Stimulated activated CD8-positive, alpha-beta memory T cell treated with anti-CD3 and anti-CD28 coated beads, Interleukin-7, amount 100 ng/mL, for 4 hours (primary cell): ENCODE measurements around the gene PTPRD.
"Not testable (repeated sequence)": the region's sequence is repeated elsewhere in the genome, so short reads cannot be mapped to it uniquely, and the experiment has no call there.

Experiments used
- DNase-seq, 2 donors: peaks; one replicate each; pipeline ENCODE4 v3.0.0-alpha.2; 2020; ENCODE audit warnings: low read depth in 2 of 2

PTPRD gene

GRCh38 chr9:9170439-9171134, 1442.2 kb downstream of the PTPRD start:
- no peak for DNase-seq

DNA sequence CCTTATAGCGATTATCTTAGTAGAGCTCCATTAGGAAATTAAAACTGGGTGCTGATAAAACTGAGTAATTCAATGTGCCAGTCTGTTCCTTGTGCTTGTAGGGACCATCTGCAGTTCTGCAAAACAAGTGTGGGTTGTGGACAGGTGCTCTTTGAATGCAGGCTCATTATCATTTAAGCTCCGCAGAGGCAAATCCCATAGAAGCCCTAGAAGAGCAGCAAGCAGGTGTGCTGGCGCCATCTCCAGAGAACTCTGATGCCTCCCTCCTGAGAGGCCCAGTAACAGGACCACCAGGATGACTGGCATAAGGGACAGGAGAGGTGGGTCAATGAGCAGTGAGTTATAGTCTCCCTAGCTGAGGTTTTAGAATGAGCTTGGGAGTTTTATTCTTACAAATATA, 1470.8 kb downstream of the PTPRD start:
- no peak for DNase-seq

DNA sequence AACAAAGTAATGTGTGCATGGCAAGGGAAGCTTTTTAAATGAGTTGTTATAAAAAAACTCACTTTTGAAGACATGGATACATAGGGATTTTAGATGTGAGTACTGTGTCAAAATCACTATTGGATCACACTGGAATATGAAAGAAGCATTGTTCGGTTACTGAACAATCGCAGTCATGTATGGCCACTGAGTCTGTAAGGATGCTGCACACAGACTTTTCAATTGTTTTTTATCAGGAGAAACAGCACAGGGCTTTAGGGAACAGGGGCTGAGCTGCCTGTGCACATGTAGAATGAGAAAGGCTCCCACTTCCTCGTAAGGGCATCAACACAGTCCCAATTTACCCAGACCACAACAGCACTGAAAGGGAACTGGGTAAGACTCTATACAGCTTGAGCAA, 1479.3 kb downstream of the PTPRD start:
- no peak for DNase-seq

- no peak for DNase-seq
Measured at GRCh38 chr9:9124616-9125015, 1488.2 kb downstream of the PTPRD start.

GRCh38 chr9:9122230-9122875, 1490.4 kb downstream of the PTPRD start:
- no peak for DNase-seq

GRCh38 chr9:9117866-9118265, 1494.9 kb downstream of the PTPRD start:
- no peak for DNase-seq

- no peak for DNase-seq
Measured at GRCh38 chr9:9112001-9112720, 1500.6 kb downstream of the PTPRD start.

DNA sequence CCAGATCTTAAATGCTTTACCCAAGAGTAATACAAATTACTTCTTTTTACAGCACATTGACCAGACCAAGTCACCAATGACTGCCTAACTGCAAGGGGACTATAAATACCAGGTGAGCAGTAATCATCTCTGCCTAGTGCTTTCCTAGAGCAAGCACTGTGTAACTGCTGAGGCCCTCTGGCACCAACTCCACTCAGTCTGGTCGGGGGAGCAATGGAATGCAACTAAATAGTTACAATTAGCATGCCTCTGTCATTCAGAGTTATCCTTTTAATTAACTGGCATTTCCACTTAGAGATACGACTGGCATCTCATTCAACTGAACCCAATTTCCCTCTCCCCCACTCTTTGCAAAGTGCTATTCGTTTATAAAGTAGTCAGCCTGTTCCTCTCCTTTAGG, 1504.2 kb downstream of the PTPRD start:
- no peak for DNase-seq

DNA sequence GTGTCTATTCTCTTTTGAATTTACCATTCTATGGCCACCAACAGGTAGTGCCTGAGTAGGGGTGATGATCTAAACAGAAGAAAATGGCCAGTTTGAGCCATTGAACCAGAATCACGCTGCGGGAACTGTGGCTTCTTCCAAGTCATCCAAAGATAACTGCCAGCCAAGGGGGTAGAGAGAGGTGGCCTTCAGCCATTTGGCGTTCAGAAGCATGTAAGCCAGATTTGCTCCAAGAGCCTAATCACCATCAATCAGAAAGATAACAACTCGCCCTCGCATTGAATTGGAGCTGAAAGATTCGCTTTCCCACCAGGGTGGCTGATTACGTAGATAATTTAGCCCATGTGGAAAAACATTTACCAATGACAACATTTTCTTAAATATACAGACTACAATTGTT, 1510.5 kb downstream of the PTPRD start:
- DNase-seq: no peak

GRCh38 chr9:9100070-9100469, 1512.7 kb downstream of the PTPRD start:
- DNase-seq: no peak

- DNase-seq: no peak
Measured at GRCh38 chr9:9099646-9100045, 1513.2 kb downstream of the PTPRD start.

GRCh38 chr9:9097254-9097653, 1515.5 kb downstream of the PTPRD start:
- DNase-seq: not testable (repeated sequence)

DNA sequence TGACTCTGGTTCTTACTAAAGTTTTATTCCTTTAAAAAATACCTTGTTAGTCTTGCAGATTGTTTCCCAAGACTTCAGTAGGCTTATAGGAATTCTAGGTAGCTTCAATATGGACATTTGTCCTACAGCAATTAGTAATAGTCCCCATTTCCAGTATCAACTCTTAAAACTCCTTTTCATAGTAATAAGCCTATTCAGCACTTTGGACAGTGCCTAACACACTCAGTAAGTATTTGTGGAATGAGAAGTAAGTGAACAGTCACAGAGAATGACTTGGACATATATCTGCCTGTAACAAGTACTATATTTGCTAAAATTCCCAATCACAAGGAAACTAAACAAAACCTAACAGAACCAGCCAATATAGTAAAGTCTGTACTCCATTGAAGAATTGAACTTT, 1521.4 kb downstream of the PTPRD start:
- no peak for DNase-seq

- no peak for DNase-seq
Measured at GRCh38 chr9:9079473-9079872, 1533.3 kb downstream of the PTPRD start.

- DNase-seq: no peak
Measured at GRCh38 chr9:9078301-9078700, 1534.5 kb downstream of the PTPRD start.

DNA sequence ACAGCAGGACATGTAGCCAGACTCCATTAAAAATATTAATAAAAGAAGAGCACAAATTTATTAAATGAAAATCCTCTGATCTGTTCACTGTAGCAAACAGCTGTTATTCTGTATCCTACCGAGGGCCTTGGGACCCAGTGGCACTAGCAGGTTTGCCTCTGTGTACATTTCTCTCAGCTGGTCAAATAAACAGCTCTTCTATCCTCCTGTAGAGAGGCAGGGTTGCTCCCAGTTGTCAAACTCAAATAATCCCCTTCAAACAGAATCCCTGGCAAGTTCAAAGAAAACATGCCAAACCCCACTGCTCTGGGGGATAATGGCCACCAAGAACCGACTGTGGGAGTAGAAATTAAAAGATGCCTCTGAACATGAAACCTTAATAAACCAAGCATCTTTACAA, 1551.2 kb downstream of the PTPRD start:
- no peak for DNase-seq

DNA sequence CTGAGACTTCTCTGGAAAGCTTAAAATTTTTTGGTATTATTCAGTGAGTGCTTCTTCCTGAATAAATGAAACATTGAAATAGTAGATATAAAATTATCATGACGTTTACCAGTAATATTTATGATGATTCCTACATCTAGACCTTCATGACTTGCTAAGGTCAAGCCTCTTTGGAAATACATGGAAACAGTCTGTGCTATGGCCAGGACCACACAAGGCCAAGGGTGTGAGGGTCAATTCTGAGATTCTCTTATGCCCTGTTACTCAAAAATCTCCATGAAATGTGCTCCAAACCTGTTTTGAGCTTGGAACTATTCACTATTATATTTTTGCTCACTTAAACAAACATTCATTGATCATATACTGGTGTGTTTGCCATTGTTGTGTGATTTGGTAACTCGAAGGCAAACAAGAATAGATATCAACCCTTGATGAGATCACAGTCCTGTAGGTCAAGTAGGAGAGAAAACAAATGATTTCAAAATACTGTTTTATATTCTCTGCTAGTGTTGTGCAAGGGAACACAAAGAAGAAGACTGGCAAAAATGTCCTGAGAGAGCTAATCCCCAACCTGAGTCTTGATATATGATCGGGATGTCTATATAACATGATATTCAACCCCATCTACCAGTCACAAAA, 1558.3 kb downstream of the PTPRD start:
- DNase-seq: no peak

DNA sequence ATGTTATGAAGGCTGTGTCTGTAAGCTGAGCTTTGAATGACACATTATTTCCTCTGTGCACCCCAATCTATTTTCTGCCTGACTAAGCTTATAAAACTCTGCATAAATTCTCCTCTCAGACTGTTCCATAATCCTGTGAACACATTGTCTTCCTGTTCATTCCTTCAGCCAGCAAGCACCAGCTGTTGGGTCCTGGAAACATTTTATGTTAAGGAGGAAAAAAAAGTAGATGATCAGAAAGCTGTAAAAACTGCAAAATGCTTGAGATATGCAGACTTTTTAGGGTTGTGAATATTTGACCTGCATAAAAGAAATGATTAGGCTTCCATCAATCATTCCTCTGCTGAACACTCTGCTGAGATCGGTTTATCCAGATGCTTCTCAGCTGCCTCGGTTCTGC, 1567.2 kb downstream of the PTPRD start:
- no peak for DNase-seq

- no peak for DNase-seq
Measured at GRCh38 chr9:9045072-9045471, 1567.7 kb downstream of the PTPRD start.

- DNase-seq: not testable (repeated sequence)
Measured at GRCh38 chr9:9043788-9044187, 1569.0 kb downstream of the PTPRD start.

- DNase-seq: no peak
Measured at GRCh38 chr9:9041756-9042155, 1571.0 kb downstream of the PTPRD start.

DNA sequence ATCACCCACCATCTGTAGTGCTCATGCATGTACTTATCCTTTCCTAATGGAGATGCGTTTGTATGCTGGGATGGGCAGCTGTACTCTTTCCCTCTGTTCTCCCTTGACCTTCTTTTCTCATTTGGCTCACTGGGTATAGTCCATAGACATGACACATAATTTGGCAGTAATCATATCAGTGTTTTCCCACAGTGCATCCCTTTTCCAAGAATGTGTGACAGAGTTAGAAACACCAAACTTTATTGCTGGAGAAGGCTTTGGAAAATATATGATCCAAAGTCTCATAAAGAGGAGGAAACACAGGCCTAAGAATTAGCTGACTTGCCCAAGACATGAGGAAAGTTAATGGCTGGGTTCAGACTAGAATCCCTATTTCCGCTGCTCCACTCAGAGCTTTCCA, 1579.8 kb downstream of the PTPRD start:
- no peak for DNase-seq

DNA sequence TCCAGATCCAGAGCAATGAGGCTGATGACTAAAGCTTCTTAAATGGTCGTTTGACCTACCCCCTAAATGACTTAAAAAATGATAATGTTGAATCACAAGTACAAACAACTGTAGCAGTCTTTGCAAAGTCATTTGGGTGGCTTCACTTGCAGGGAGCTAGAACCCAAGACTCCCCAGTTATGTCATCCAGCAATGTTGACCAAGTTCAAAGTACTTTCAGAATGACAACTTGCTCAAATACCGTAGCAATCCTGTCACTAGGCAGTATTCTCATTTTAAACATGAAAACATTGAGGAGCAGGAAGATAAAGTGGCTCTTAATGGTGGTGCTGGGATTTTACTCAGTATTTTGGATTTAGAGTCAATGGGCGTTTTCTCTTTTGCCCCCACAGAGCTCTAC, 1596.2 kb downstream of the PTPRD start:
- no peak for DNase-seq
